ENCODE measurements around the gene FAM117B. TPM values are rescaled to one million over a fixed set of nuclear protein-coding genes. Genes with fewer than 3 reads are reported as not detected.

FAM117B gene
- total RNA-seq, 1 donor from 2014 or later, result 13.0 TPM

DNA sequence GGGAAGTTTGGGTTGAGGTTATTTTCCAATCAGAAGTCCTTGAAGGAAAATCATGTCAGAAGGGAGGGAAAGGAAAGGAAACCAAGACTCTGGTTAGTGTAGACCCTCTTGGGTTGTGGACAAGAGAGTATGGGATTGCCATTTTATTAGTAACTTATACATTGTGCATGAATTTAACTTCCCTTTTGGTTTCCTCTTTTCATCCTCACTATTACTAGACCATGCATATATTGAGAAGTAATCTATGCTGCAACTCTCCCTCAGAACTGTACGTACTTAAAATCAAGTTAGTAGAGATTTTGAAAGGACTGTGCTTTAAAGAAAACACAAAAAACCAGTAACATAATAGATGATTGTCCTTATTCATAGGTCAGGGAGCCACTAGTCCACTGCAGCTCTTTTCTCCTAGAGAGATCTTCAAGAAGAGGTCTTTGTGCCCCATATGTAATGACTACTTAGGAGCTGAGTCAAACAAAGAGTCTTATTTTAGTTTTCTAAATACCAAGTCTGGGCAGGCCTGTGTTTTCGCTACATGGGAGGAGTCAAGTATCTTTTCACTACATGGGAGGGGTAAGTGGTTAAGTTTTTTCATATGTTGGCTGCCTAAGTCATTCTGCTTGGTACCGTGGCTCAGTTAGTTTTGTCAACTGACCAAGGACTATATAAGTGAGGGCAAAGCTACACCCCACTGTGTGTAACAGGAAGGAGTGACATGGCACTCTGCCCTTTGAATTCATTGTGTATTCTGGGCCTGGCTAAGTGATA, 25.2 kb upstream of the FAM117B start:
- H3K4me1 Mint-ChIP-seq (ENCODE audit: unreplicated experiment), result no peaks in the 10 kb centered on the region
- no peaks in the 10 kb centered on the region for H3K9me3 Mint-ChIP-seq (ENCODE audit: unreplicated experiment)
- no peak overlapping the region for H3K4me3 Mint-ChIP-seq (ENCODE audit: unreplicated experiment)
- H3K27me3 Mint-ChIP-seq (ENCODE audit: unreplicated experiment), result peaks cover 2% of the 10 kb centered on the region
- no peak for DNase-seq (ENCODE audit: low spot score)
- H3K27ac Mint-ChIP-seq (ENCODE audit: unreplicated experiment), result no peak overlapping the region
- no peak for TF ChIP-seq CTCF (IDR thresholded peaks at IDR 0.05; ENCODE audit: unreplicated experiment)
- H3K36me3 Mint-ChIP-seq (ENCODE audit: low read depth, unreplicated experiment), result no peaks in the 10 kb centered on the region

DNA sequence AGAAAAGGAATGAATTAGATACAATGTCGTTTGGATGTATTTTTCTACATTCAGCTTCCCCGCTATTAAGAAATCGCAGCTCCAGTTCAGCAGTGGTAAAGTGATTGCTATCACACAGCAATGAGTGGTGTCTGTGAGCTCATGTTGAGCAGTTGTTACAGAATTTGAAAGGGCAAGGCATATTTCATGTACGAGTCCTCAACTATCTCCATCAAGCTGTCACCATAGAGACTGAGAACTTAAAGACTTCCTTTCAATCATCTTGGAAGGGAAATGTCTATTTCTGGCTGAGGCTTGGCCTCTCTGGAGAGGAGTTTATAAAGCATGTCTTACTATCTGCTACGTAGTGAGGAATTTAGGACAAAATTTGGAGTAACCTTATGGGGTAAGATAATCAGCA, 24.4 kb upstream of the FAM117B start:
- H3K36me3 Mint-ChIP-seq (ENCODE audit: low read depth, unreplicated experiment), result no peaks in the 10 kb centered on the region
- H3K4me3 Mint-ChIP-seq (ENCODE audit: unreplicated experiment), result no peak overlapping the region

GRCh38 chr2:202612145-202612544, 22.6 kb upstream of the FAM117B start:
- Mint-ChIP-seq H3K4me1 (ENCODE audit: unreplicated experiment) (no peaks in the 10 kb centered on the region), H3K27ac (ENCODE audit: unreplicated experiment) (no peak overlapping the region), H3K27me3 (ENCODE audit: unreplicated experiment) (peaks cover 2% of the 10 kb centered on the region), H3K9me3 (ENCODE audit: unreplicated experiment) (no peaks in the 10 kb centered on the region), H3K36me3 (ENCODE audit: low read depth, unreplicated experiment) (no peaks in the 10 kb centered on the region), H3K4me3 (ENCODE audit: unreplicated experiment) (no peak overlapping the region)
- DNase-seq (ENCODE audit: low spot score), result no peak
- TF ChIP-seq CTCF (IDR thresholded peaks at IDR 0.05; ENCODE audit: unreplicated experiment), result no peak

More for the DNA sequence above, 24.4 kb upstream of the FAM117B start:
- Mint-ChIP-seq H3K4me1 (ENCODE audit: unreplicated experiment) (no peaks in the 10 kb centered on the region), H3K27me3 (ENCODE audit: unreplicated experiment) (peaks cover 2% of the 10 kb centered on the region), H3K9me3 (ENCODE audit: unreplicated experiment) (no peaks in the 10 kb centered on the region), H3K27ac (ENCODE audit: unreplicated experiment) (no peak overlapping the region)
- TF ChIP-seq CTCF (IDR thresholded peaks at IDR 0.05; ENCODE audit: unreplicated experiment), result no peak
- no peak for DNase-seq (ENCODE audit: low spot score)

DNA sequence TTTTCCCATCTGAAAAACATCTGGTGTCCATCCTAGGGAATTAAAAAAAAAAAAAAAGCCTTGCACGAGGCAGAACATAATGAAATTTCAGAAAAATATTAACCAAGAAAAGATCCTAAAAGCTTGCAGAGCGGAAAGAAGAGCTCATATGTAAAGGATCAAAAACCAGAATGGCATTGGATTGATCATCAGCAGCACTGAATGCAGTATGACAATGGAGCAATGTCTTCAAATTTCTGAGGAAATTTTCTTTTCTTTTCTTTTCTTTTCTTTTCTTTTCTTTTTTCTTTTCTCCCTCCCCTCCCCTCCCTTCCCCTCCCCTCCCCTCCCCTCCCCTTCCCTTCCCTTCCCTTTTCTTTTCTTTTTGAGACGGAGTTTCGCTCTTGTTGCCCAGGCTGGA, 21.3 kb upstream of the FAM117B start:
- Mint-ChIP-seq H3K27me3 (ENCODE audit: unreplicated experiment) (peaks cover 2% of the 10 kb centered on the region), H3K36me3 (ENCODE audit: low read depth, unreplicated experiment) (no peaks in the 10 kb centered on the region), H3K9me3 (ENCODE audit: unreplicated experiment) (no peaks in the 10 kb centered on the region), H3K4me3 (ENCODE audit: unreplicated experiment) (no peak overlapping the region), H3K27ac (ENCODE audit: unreplicated experiment) (no peak overlapping the region), H3K4me1 (ENCODE audit: unreplicated experiment) (no peaks in the 10 kb centered on the region)
- TF ChIP-seq CTCF (IDR thresholded peaks at IDR 0.05; ENCODE audit: unreplicated experiment), result no peak
- DNase-seq (ENCODE audit: low spot score), result no peak

- Mint-ChIP-seq H3K27ac (ENCODE audit: unreplicated experiment) (no peak overlapping the region), H3K4me1 (ENCODE audit: unreplicated experiment) (no peaks in the 10 kb centered on the region), H3K4me3 (ENCODE audit: unreplicated experiment) (no peak overlapping the region), H3K9me3 (ENCODE audit: unreplicated experiment) (no peaks in the 10 kb centered on the region), H3K36me3 (ENCODE audit: low read depth, unreplicated experiment) (no peaks in the 10 kb centered on the region), H3K27me3 (ENCODE audit: unreplicated experiment) (no peaks in the 10 kb centered on the region)
- DNase-seq (ENCODE audit: low spot score), result no peak
- TF ChIP-seq CTCF (IDR thresholded peaks at IDR 0.05; ENCODE audit: unreplicated experiment), result no peak
Measured at GRCh38 chr2:202624133-202624532, 10.6 kb upstream of the FAM117B start.
